Thyroid gland (tissue), 4 donors: ENCODE data around the gene PRKCA. TPM values are rescaled to one million over a fixed set of nuclear protein-coding genes. Genes with fewer than 3 reads are reported as not detected.

Source experiments
- DNase-seq, 2 donors: peaks; one replicate each; pipeline ENCODE4 v3.0.0-alpha.2; 2019
- H3K27ac ChIP-seq, 3 donors: fragments of 200-600 bp; sonication (generic); 1 replicate in 2 of 3; 2 replicates in 1 of 3; pipeline ENCODE4 v1.5.1; 2016 to 2019; ENCODE audit warnings: mild to moderate bottlenecking in 1 of 3, moderate library complexity in 1 of 3
- H3K27me3 ChIP-seq: fragments of 200-600 bp; sonication (generic); one replicate; pipeline ENCODE4 v1.5.1; 2019
- H3K36me3 ChIP-seq, 2 donors: fragments of 200-600 bp; sonication (generic); one replicate each; pipeline ENCODE4 v1.5.1; 2016 to 2019
- H3K4me1 ChIP-seq, 2 donors: fragments of 200-600 bp; sonication (generic); one replicate each; pipeline ENCODE4 v1.5.1; 2017 to 2019
- H3K4me3 ChIP-seq, 3 donors: fragments of 200-600 bp; sonication (generic); replicated peaks in 1 of 3; 1 replicate in 2 of 3; 2 replicates in 1 of 3; pipeline ENCODE4 v1.5.1; 2016; ENCODE audit warnings: mild to moderate bottlenecking in 1 of 3
- H3K9me3 ChIP-seq: fragments of 200-600 bp; sonication (generic); one replicate; pipeline ENCODE4 v1.5.1; 2017
- CTCF ChIP-seq, 6 experiments: fragments of 200-600 bp in 3 of 6; fragments of 450-650 bp in 3 of 6; sonication (generic) in 3 of 6; IDR thresholded peaks; one replicate each; pipeline ENCODE4 v1.5.1; 2016 to 2019; ENCODE audit warnings: antibody characterized with exemption in 6 of 6, mild to moderate bottlenecking in 2 of 6, inconsistent platforms in 1 of 6, moderate library complexity in 1 of 6
- POLR2A ChIP-seq, 2 donors: fragments of 450-650 bp; IDR thresholded peaks; one replicate each; pipeline ENCODE4 v1.6.1; 2017; ENCODE audit warnings: antibody characterized with exemption in 2 of 2, mild to moderate bottlenecking in 2 of 2, moderate library complexity in 1 of 2
- WGBS, 2 donors: methylation state at CpG; one replicate each; pipeline ENCODE4 v1.1.5; 2017; 5-methylcytosine and 5-hydroxymethylcytosine counted together
- intact Hi-C: fragments of 100-400 bp; cut with DNase I; formaldehyde crosslinking; loops from one replicate; pipeline ENCODE4 v1.15.1; 2023
- total RNA-seq, 4 donors: library from RNA; depleted of rRNA; stranded (reverse); fragments of >200 nt; gene quantifications; one replicate each; pipeline ENCODE4 v1.2.3, GENCODE V29; 2016

The PRKCA gene
- total RNA-seq, 4 donors from 2014 or later = 6.7 to 24.2 (median 15.3) TPM

DNA sequence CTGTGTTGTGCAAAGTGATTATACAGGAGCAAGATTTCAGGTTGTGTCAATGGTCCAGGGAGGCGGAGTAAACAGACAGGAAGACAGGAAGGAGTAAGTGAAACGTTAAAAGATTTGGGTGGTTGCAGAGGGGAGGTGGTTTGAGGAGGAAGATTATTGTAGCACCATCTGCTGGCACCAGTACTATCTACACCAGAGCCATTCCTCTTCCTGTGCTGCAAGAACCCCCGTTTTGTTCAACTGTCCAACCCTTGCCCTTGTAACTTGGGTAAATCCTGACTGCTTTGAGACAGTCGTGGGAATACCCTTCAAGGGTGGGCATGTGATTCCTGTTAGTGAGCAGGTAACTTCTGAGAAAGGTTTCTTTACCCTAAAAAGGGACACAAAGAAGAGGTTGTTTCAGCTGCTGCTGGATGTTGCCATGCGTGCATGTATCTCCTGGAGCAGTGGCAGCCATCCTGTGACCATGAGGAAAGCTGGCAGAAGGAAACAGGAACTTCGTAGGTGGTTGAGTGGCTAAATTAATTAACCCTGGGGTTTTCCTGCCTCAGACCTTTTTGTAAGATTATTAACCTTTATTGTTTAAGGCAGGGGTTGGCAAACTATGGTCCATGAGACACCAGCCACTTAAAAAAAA, 124.1 kb downstream of the PRKCA start:
- DNase-seq = no peak
- Histone ChIP-seq H3K4me3 (no peak overlapping the region), H3K9me3 (no peaks in the 10 kb centered on the region), H3K4me1 (peaks cover 0 to 5% of the 10 kb centered on the region in 2 donors), H3K27me3 (no peaks in the 10 kb centered on the region), H3K27ac (no peak overlapping the region), H3K36me3 (no peaks in the 10 kb centered on the region)
- intact Hi-C loops = no loop called here
- no peak for TF ChIP-seq POLR2A (IDR thresholded peaks at IDR 0.05)
- peak in 2 of 6 experiments; percentile 7 to 14 for TF ChIP-seq CTCF (IDR thresholded peaks at IDR 0.05)
- 73 to 84% methylated on average over 6 of the region's 6 CpGs for whole genome bisulfite sequencing, 2 donors

DNA sequence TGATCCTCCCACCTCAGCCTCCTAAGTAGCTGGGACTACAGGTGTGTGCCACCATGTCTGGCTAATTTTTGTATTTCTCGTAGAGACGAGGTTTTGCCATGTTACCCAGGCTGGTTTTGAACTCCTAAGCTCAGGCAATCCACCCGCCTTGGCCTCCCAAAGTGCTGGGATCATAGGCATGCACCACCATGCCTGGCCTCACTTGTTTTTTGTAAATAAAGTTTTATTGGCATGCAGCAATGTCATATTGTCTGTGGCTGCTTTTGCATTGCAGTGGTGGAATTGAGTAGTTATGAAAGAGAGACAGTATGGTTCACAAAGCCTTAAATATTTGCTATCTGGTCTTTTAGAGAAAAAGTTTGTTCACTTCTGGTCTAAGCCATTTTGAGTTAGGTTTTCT, 124.7 kb downstream of the PRKCA start:
- H3K4me3 ChIP-seq = no peak overlapping the region
- H3K4me1 ChIP-seq = peaks cover 0 to 5% of the 10 kb centered on the region in 2 donors
- no peaks in the 10 kb centered on the region for H3K36me3 ChIP-seq
- WGBS, 2 donors = 97 to 100% methylated on average over 3 of the region's 3 CpGs
- H3K9me3 ChIP-seq = no peaks in the 10 kb centered on the region
- intact Hi-C loops = no loop called here
- no peak for TF ChIP-seq CTCF (IDR thresholded peaks at IDR 0.05)
- TF ChIP-seq POLR2A (IDR thresholded peaks at IDR 0.05) = no peak
- H3K27ac ChIP-seq = no peak overlapping the region
- DNase-seq = no peak
- no peaks in the 10 kb centered on the region for H3K27me3 ChIP-seq

DNA sequence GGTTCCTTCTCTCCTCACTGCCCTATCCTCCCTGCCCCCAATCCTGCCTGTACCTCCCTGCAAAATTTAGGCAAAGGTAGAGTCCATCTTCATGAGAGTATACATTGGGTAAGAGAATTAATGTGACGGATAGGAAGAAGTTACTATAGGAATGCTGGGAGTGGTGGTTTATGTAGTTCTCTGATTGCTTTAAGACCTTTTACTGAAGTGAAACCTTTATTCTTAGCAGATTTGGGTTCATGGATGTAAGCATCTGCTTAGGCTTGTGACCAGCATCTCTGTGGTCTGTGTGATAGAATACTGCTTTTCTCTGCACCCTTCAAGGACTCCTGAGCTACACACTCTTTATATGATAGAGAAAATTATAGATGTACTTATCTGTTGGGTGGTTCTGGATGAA, 127.3 kb downstream of the PRKCA start:
- Histone ChIP-seq H3K36me3 (no peaks in the 10 kb centered on the region), H3K27me3 (no peaks in the 10 kb centered on the region), H3K4me1 (peaks cover 0 to 5% of the 10 kb centered on the region in 2 donors), H3K27ac (no peak overlapping the region), H3K9me3 (no peaks in the 10 kb centered on the region), H3K4me3 (no peak overlapping the region)
- TF ChIP-seq POLR2A (IDR thresholded peaks at IDR 0.05) = no peak
- no peak for TF ChIP-seq CTCF (IDR thresholded peaks at IDR 0.05)
- WGBS, 2 donors = 95 to 100% methylated on average over 1 of the region's 1 CpG
- intact Hi-C loops = no loop called here
- no peak for DNase-seq

DNA sequence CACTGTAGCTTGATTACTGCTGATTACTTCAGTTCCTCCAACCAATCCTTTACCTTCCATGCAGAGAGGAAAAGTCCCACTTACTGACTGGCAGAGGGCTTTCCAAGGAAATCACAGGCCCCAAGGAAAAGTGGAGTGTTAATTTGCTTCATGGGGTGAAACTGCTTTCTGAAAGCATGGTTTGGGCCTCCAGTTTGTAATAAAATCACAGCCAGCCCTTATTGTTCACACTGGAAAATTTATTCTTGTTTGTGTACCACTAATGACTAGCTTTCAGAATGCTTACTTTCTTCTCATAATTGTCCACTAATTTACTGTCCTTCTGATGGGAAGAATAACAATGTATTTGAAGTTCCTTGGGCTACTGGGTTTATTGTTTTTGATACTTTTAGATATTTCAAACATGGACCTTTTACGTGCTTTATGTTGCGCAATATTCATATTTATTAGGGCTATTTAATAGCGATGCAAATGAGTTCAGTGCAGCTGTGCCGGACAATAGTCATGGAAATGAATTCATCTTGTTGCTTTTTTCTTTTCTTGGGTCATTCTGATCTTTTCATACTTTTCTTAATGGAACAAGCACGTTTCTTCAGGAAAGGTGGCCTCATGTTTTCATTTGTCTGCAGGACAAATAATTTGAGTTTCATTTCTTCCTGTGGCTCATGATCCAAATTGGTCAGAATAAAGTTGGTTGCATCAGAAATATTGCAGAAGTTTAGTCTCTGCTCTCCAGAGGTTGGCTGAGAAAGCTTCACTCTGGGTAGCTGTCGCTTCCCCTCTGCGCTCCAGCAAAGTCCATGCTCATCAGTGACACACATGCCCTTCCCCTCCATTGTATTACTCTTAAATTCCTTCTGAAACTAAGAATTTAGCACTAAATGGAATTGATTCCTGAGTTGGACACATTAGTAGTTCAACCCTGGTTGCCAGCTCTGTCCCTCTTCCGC, 128.7 kb downstream of the PRKCA start:
- DNase-seq = no peak
- no peaks in the 10 kb centered on the region for H3K27me3 ChIP-seq
- H3K4me1 ChIP-seq = peaks cover 0 to 5% of the 10 kb centered on the region in 2 donors
- H3K36me3 ChIP-seq = no peaks in the 10 kb centered on the region
- intact Hi-C loops = no loop called here
- no peak overlapping the region for H3K4me3 ChIP-seq
- WGBS, 2 donors = 94 to 95% methylated on average over 8 of the region's 8 CpGs
- TF ChIP-seq POLR2A (IDR thresholded peaks at IDR 0.05) (no peak), CTCF (IDR thresholded peaks at IDR 0.05) (no peak)
- no peaks in the 10 kb centered on the region for H3K9me3 ChIP-seq
- no peak overlapping the region for H3K27ac ChIP-seq

GRCh38 chr17:66431910-66432309, 129.5 kb downstream of the PRKCA start:
- Histone ChIP-seq H3K36me3 (no peaks in the 10 kb centered on the region), H3K27ac (no peak overlapping the region), H3K9me3 (no peaks in the 10 kb centered on the region), H3K4me3 (no peak overlapping the region), H3K4me1 (peaks cover 0 to 5% of the 10 kb centered on the region in 2 donors), H3K27me3 (no peaks in the 10 kb centered on the region)
- no peak for TF ChIP-seq POLR2A (IDR thresholded peaks at IDR 0.05)
- TF ChIP-seq CTCF (IDR thresholded peaks at IDR 0.05) = no peak
- 82 to 85% methylated on average over 5 of the region's 5 CpGs for WGBS, 2 donors
- intact Hi-C loops = no loop called here
- DNase-seq = no peak
